Common myeloid progenitor, CD34-positive (primary cell): ENCODE results near the gene LTV1.

Source experiments
- CTCF ChIA-PET: fragments of 350-600 bp; sonication (Branson Sonifier 250); formaldehyde crosslinking; loops from one replicate; lab custom pipeline; 2021; ENCODE audit warnings: antibody characterized with exemption; lab: Charles Lee
- POLR2A ChIA-PET: fragments of 350-600 bp; sonication (Branson Sonifier 250); formaldehyde crosslinking; loops from one replicate; lab custom pipeline; 2021; ENCODE audit warnings: antibody characterized with exemption; lab: Charles Lee
- DNase-seq, 3 donors: peaks; one replicate each; pipeline versions ENCODE4 v3.0.0 to v3.0.0-alpha.2; 2013
- H3K27ac ChIP-seq, 2 experiments: 1 replicate in 1 of 2; 2 replicates in 1 of 2; pipeline ENCODE4 v1.7.0; 2013; ENCODE audit warnings: inconsistent platforms in 2 of 2, low read length in 2 of 2, mild to moderate bottlenecking in 2 of 2, low read depth in 1 of 2, moderate library complexity in 1 of 2; ENCODE audit not compliant: severe bottlenecking in 2 of 2, insufficient read depth in 1 of 2, poor library complexity in 1 of 2
- H3K27me3 ChIP-seq, 5 experiments: replicated peaks in 2 of 5; 1 replicate in 3 of 5; 2 replicates in 2 of 5; pipeline versions ENCODE4 v1.6.1 to v1.7.0; 2013; ENCODE audit warnings: low read length in 4 of 5, mild to moderate bottlenecking in 2 of 5, moderate library complexity in 2 of 5, inconsistent platforms in 1 of 5; ENCODE audit not compliant: insufficient read depth in 5 of 5, control insufficient read depth in 4 of 5
- H3K36me3 ChIP-seq, 4 experiments: 1 replicate in 2 of 4; 2 replicates in 2 of 4; pipeline versions ENCODE4 v1.6.1 to v1.7.0; 2013; ENCODE audit warnings: low read length in 3 of 4, control low read depth in 1 of 4, mild to moderate bottlenecking in 1 of 4; ENCODE audit not compliant: control insufficient read depth in 4 of 4, insufficient read depth in 4 of 4
- H3K4me1 ChIP-seq, 4 experiments: 1 replicate in 3 of 4; 2 replicates in 1 of 4; pipeline versions ENCODE4 v1.6.1 to v1.7.1; 2013; ENCODE audit warnings: low read length in 3 of 4, mild to moderate bottlenecking in 3 of 4, control low read depth in 1 of 4, inconsistent platforms in 1 of 4, moderate library complexity in 1 of 4; ENCODE audit not compliant: control insufficient read depth in 4 of 4, insufficient read depth in 4 of 4; ENCODE audit errors: control extremely low read depth in 1 of 4
- H3K4me3 ChIP-seq, 7 experiments: 1 replicate in 4 of 7; 2 replicates in 3 of 7; pipeline versions ENCODE4 v1.5.1 to v1.7.0; 2013; ENCODE audit warnings: mild to moderate bottlenecking in 7 of 7, low read length in 6 of 7, moderate library complexity in 6 of 7, inconsistent platforms in 2 of 7, low read depth in 2 of 7, control low read depth in 1 of 7; ENCODE audit not compliant: insufficient read depth in 4 of 7, control insufficient read depth in 1 of 7; ENCODE audit errors: extremely low read depth in 1 of 7
- H3K9me3 ChIP-seq, 5 experiments: 1 replicate in 4 of 5; 2 replicates in 1 of 5; pipeline versions ENCODE4 v1.6.1 to v1.7.1; 2013; ENCODE audit warnings: low read length in 4 of 5, mild to moderate bottlenecking in 2 of 5, inconsistent platforms in 1 of 5, low read depth in 1 of 5, moderate library complexity in 1 of 5; ENCODE audit not compliant: control insufficient read depth in 4 of 5, insufficient read depth in 2 of 5; ENCODE audit errors: control extremely low read depth in 1 of 5
- WGBS: methylation state at CpG from one replicate; pipeline ENCODE4 v1.1.5; 2013; ENCODE audit not compliant: insufficient coverage; 5-methylcytosine and 5-hydroxymethylcytosine counted together

The LTV1 gene

DNA sequence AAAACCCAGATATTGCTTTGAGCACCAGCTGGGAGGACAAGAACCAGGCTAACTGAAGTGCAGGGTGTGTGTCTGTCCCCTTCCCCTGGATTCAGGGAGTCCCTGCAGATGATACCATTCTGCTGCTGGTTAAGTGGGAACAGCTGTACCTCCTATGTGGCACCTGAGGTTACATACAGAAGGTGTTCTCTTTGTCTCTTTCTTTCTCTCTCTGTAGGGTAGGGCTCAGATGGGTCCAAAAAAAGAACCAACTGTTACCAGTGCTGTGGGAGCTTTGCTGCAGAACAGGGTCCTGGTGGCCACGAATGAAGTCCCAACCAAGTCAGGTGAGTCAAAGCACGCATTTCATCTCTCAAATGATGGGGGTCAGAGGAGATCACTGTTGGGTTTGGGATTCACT, 59.7 kb downstream of the LTV1 start:
- H3K36me3 ChIP-seq: no peaks in the 10 kb centered on the region
- no peak for DNase-seq
- ChIA-PET POLR2A (no interaction called here), CTCF (no interaction called here)
- H3K9me3 ChIP-seq: no peaks in the 10 kb centered on the region
- H3K27me3 ChIP-seq: no peaks in the 10 kb centered on the region
- H3K4me3 ChIP-seq: no peak overlapping the region
- H3K27ac ChIP-seq: no peak overlapping the region
- WGBS: 100% methylated on average over 2 of the region's 2 CpGs
- peaks cover 0 to 3% (median 0%) of the 10 kb centered on the region in 4 experiments for H3K4me1 ChIP-seq

DNA sequence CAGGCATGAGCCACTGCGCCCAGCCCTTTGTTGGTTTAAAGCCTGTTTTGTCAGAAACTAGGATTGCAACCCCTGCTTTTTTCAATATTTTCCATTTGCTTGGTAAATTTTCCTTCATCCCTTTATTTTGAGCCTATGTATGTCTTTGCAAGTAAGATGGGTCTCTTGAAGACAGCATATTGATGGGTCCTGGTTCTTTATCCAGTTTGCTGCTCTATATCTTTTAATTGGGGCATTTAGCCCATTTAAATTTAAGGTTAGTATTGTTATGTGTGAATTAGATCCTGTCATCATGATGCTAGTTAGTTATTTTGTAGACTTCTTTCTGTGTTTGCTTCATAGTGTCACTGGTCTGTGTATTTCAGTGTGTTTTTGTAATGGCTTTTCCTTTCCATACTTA, 67.9 kb downstream of the LTV1 start:
- DNase-seq: peak in 1 of 3 donors; percentile 11
- ChIA-PET CTCF (no interaction called here), POLR2A (no interaction called here)
- WGBS: no CpG with 5 or more reads among the region's 1 CpG
- Histone ChIP-seq H3K27me3 (no peaks in the 10 kb centered on the region), H3K36me3 (no peaks in the 10 kb centered on the region), H3K4me3 (no peak overlapping the region), H3K4me1 (no peaks in the 10 kb centered on the region), H3K9me3 (peaks cover 0 to 22% (median 7%) of the 10 kb centered on the region in 5 experiments), H3K27ac (no peak overlapping the region)

DNA sequence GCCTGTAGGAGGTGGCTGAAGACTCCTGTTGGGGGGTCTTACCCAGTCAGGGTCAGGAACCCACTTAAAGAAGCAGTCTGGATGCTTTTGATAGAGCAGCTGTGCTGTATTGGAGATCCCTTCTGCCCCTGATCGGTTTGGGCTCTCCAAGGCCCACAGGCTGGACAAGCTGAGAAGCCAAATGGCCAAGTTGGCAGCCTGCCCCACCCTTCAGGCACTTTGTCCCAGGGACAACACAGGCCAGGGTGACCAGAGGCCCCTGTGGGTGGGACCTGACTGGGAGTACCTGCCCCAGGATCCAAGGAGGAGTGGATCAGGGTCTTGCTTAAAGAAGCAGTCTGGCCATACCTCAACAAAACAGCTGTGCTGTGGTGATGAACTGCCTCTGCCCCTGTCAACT, 69.5 kb downstream of the LTV1 start:
- Histone ChIP-seq H3K4me3 (no peak overlapping the region), H3K36me3 (no peaks in the 10 kb centered on the region), H3K9me3 (peaks cover 0 to 22% (median 7%) of the 10 kb centered on the region in 5 experiments), H3K27me3 (no peaks in the 10 kb centered on the region), H3K4me1 (no peaks in the 10 kb centered on the region), H3K27ac (no peak overlapping the region)
- no peak for DNase-seq
- POLR2A ChIA-PET: no interaction called here
- 100% methylated on average over 1 of the region's 1 CpG for WGBS
- CTCF ChIA-PET: interaction anchor here (0.8 kb wide), 1 partner anchor 321 kb away, joined by 3 read pairs; no protein-coding TSS in a partner anchor
